ENCODE measurements around the gene CYP4A22.
"Not testable (repeated sequence)": the region's sequence is repeated elsewhere in the genome, so short reads cannot be mapped to it uniquely, and the experiment has no call there.

Gene CYP4A22

GRCh38 chr1:47137198-47137597 lies at the start of gene CYP4A22:
CYP4A22 (plus strand) TSS chr1:47137441; CDS start chr1:47137486, 45 bp downstream.
- DNase-seq, result no peak

GRCh38 chr1:47089356-47089755 lies 47.9 kb upstream of the CYP4A22 start:
- peak in 1 of 2 donors; percentile 36 for DNase-seq

GRCh38 chr1:47091476-47091875 lies 45.8 kb upstream of the CYP4A22 start:
- DNase-seq, result not testable (repeated sequence)

GRCh38 chr1:47104816-47105215 lies 32.4 kb upstream of the CYP4A22 start:
- no peak for DNase-seq

- no peak for DNase-seq
These were observed 30.4 kb upstream of the CYP4A22 start for GRCh38 chr1:47106792-47107191.

GRCh38 chr1:47107851-47108574 lies 29.2 kb upstream of the CYP4A22 start:
- DNase-seq, result not testable (repeated sequence)

- not testable (repeated sequence) for DNase-seq
These were observed 27.8 kb upstream of the CYP4A22 start for GRCh38 chr1:47109482-47109881.

GRCh38 chr1:47113178-47113577 lies 24.1 kb upstream of the CYP4A22 start:
- DNase-seq, result no peak

GRCh38 chr1:47121039-47121438 lies 16.2 kb upstream of the CYP4A22 start:
- DNase-seq, result not testable (repeated sequence)

- not testable (repeated sequence) for DNase-seq
These were observed 12.4 kb upstream of the CYP4A22 start for GRCh38 chr1:47124834-47125233.

- DNase-seq, result not testable (repeated sequence)
These were observed 10.2 kb upstream of the CYP4A22 start for GRCh38 chr1:47126997-47127396.

GRCh38 chr1:47128221-47128620 lies 9.0 kb upstream of the CYP4A22 start:
- no peak for DNase-seq

- not testable (repeated sequence) for DNase-seq
These were observed 8.4 kb upstream of the CYP4A22 start for GRCh38 chr1:47128854-47129253.

- DNase-seq, result not testable (repeated sequence)
These were observed 7.6 kb upstream of the CYP4A22 start for GRCh38 chr1:47129489-47130230.

- DNase-seq, result not testable (repeated sequence)
These were observed 4.6 kb upstream of the CYP4A22 start for GRCh38 chr1:47132665-47133064.

GRCh38 chr1:47137925-47138615 lies 829 bp downstream of the CYP4A22 start:
- DNase-seq, result no peak

- not testable (repeated sequence) for DNase-seq
These were observed 3.1 kb downstream of the CYP4A22 start for GRCh38 chr1:47140358-47140757.

- DNase-seq, result not testable (repeated sequence)
These were observed 6.4 kb downstream of the CYP4A22 start for GRCh38 chr1:47143654-47144053.

GRCh38 chr1:47146495-47146894 lies 9.3 kb downstream of the CYP4A22 start:
- DNase-seq, result not testable (repeated sequence)

GRCh38 chr1:47147047-47147785 lies 10.0 kb downstream of the CYP4A22 start:
- no peak for DNase-seq

GRCh38 chr1:47149162-47149561 lies 11.9 kb downstream of the CYP4A22 start:
- not testable (repeated sequence) for DNase-seq

- DNase-seq, result not testable (repeated sequence)
These were observed 19.2 kb downstream of the CYP4A22 start for GRCh38 chr1:47156457-47156856.

GRCh38 chr1:47157957-47158356 lies 20.7 kb downstream of the CYP4A22 start:
- DNase-seq, result not testable (repeated sequence)
